ENCODE measurements around the gene IGFL2.

DNA sequence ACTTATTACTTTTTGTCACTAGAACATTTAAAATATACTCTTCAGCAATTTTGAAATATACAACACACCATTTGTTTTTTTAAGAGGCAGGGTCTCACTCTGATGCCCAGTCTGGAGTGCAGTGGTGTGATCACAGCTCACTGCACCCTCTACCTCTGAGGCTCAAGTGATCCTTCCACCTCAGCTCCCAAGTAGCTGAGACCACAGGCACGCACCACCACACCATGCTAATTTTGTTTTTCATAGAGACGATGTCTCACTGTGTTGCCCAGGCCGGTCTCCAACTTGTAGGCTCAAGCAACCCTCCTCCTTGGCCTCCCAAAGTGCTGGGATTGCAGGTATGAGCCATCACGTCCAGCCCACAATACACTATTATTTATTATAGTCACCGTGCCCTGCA is 2.6 kb downstream of the IGFL2 start:
- TF ChIP-seq, protein P1, sequence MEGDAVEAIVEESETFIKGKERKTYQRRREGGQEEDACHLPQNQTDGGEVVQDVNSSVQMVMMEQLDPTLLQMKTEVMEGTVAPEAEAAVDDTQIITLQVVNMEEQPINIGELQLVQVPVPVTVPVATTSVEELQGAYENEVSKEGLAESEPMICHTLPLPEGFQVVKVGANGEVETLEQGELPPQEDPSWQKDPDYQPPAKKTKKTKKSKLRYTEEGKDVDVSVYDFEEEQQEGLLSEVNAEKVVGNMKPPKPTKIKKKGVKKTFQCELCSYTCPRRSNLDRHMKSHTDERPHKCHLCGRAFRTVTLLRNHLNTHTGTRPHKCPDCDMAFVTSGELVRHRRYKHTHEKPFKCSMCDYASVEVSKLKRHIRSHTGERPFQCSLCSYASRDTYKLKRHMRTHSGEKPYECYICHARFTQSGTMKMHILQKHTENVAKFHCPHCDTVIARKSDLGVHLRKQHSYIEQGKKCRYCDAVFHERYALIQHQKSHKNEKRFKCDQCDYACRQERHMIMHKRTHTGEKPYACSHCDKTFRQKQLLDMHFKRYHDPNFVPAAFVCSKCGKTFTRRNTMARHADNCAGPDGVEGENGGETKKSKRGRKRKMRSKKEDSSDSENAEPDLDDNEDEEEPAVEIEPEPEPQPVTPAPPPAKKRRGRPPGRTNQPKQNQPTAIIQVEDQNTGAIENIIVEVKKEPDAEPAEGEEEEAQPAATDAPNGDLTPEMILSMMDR (IDR thresholded peaks at IDR 0.05; ENCODE audit: insufficient read depth, low read depth, low read length): no peak
- TF ChIP-seq EZH2 (IDR thresholded peaks at IDR 0.05; ENCODE audit: insufficient read depth, low read length): no peak

Data from astrocyte (in vitro differentiated cells and primary cell).